Activated CD8-positive, alpha-beta memory T cell treated with anti-CD3 and anti-CD28 coated beads, Interleukin-2, amount 10 ng/mL, durations not matched to agents 7 days and 5 days (primary cell): ENCODE measurements around the gene PIGU. TPM values are rescaled to one million over a fixed set of nuclear protein-coding genes. Genes with fewer than 3 reads are reported as not detected.
A peak's percentile ranks its signal among the peaks of the same experiment; 100 is the strongest.

Experiments used
- ATAC-seq: fragments of 150-1000 bp; cut with Tn5 transposase; one replicate; pipeline ENCODE4 v1.10.0; 2021; ENCODE audit warnings: moderate library complexity
- CTCF ChIA-PET: fragments of 350-600 bp; sonication (Branson Sonifier 250); formaldehyde crosslinking; loops from one replicate; lab custom pipeline; 2021; ENCODE audit warnings: antibody characterized with exemption; lab: Charles Lee
- DNase-seq: peaks from one replicate; pipeline ENCODE4 v3.0.0-alpha.2; 2020
- H3K27ac Mint-ChIP-seq: one replicate; pipeline ENCODE4 v1.8.0; 2021; ENCODE audit warnings: mild to moderate bottlenecking, mixed read lengths
- H3K27me3 Mint-ChIP-seq: one replicate; pipeline ENCODE4 v1.8.0; 2021; ENCODE audit warnings: mixed read lengths
- H3K36me3 Mint-ChIP-seq: one replicate; pipeline ENCODE4 v1.8.0; 2021; ENCODE audit warnings: mild to moderate bottlenecking, mixed read lengths
- H3K4me1 Mint-ChIP-seq: one replicate; pipeline ENCODE4 v1.8.0; 2021; ENCODE audit warnings: mixed read lengths
- H3K4me3 Mint-ChIP-seq: one replicate; pipeline ENCODE4 v1.8.0; 2021; ENCODE audit warnings: mild to moderate bottlenecking, moderate library complexity, mixed read lengths
- H3K9me3 Mint-ChIP-seq: one replicate; pipeline ENCODE4 v1.8.0; 2022; ENCODE audit warnings: low read depth, mixed read lengths
- total RNA-seq, 2 experiments: library from RNA; stranded (reverse); gene quantifications; one replicate each; pipeline ENCODE4 v1.2.3, GENCODE V29; 2021

The PIGU gene
- total RNA-seq, 2 experiments from 2014 or later = 20.5 to 20.7 TPM

DNA sequence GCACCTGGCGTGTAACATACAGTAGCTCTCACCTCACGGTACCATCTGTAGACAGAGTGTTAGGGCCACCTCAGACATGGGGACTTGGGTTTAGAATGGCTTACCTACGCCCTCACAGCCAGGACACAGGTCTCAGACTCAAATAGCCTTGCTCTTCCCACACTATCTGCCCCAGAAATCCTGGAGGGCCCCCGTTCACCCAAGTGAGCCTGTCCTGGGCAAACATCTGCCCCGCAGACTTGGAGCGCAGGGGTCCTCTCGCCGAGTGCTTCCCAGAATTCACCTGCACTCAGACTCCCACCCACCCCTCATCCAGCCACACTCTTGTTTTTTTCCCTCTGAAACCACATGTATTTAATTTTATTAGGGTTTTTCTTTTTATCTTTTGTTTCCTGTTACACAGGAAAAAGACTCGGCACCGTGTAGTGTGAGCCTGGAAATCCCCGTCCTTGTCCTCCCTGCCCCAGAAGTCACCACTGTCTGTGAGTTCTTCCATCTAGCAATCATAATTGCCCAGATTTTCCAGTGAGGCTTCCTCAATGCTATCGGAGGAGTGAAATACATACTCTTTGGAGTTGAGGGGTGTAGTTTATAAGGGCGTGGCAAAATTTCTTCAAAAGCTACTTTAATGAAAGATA, 135.5 kb downstream of the PIGU start:
- Mint-ChIP-seq H3K4me3 (no peak overlapping the region), H3K27me3 (no peaks in the 10 kb centered on the region), H3K36me3 (peaks cover 15% of the 10 kb centered on the region), H3K9me3 (no peaks in the 10 kb centered on the region), H3K4me1 (peaks cover 9% of the 10 kb centered on the region), H3K27ac (peak overlapping the region; percentile 66)
- CTCF ChIA-PET = interaction anchor here (0.8 to 1.7 kb wide), 4 partner anchors 11 to 229 kb away, joined by 3 to 5 read pairs (median 4); no protein-coding TSS in a partner anchor
- no peak for ATAC-seq
- no peak for DNase-seq

DNA sequence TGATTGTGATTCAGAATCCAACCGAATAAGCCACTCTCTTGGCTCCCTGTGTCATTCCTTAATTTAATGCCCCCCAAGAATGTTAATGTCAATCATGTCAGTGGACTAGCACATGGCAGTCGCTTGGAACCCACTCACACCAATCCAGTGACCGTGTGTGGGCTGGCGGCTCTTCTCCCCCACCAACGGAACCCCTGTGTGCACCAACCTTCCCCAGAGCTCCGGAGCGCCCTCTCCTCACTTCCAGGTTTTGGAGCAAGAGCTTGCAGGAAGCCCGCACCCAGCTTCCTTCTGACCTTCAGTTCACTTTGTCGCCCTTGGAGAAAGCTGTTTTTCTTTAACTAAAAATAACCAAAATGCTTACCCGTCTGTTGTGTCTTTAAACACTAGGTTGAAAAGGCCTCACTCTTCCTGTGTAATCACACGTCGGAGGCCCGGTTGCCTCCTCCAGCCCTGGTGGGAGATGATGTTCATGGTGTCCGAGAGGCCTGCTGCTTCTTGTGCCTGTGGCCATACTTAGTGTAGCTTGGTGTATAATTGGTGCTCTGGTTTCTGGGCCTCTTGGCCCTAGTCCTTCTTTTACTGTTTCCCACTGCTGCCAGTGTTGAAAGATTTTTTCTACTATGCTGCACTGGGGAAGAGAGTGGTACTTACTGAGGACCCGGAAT, 136.2 kb downstream of the PIGU start:
- CTCF ChIA-PET = interaction anchor here (0.9 to 5.3 kb wide), 6 partner anchors 10 to 229 kb away, joined by 3 to 42 read pairs (median 4); no protein-coding TSS in a partner anchor
- H3K36me3 Mint-ChIP-seq = peaks cover 19% of the 10 kb centered on the region
- peaks cover 9% of the 10 kb centered on the region for H3K4me1 Mint-ChIP-seq
- peak overlapping the region; percentile 66 for H3K27ac Mint-ChIP-seq
- H3K4me3 Mint-ChIP-seq = no peak overlapping the region
- ATAC-seq (no peak), DNase-seq (no peak)
- H3K9me3 Mint-ChIP-seq = no peaks in the 10 kb centered on the region
- no peaks in the 10 kb centered on the region for H3K27me3 Mint-ChIP-seq

DNA sequence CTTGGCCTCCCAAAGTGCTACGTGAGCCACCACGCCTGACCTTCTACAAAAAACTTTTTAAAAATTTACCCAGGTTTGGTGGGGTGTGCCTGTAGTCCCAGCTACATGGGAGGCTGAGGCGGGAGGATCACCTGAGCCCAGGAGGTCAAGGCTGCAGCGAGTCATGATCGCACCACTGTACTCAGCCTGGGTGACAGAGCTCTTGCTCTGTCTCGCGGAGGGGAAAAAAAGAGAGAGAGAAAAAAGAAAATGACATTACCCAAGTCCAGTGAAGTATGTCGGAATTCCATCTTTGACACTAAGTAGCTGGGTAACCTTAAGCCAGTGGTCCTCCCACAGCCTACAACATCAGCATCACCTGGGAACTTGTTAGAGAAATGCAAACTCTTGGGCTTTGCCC, 137.1 kb downstream of the PIGU start:
- peaks cover 23% of the 10 kb centered on the region for H3K36me3 Mint-ChIP-seq
- H3K4me1 Mint-ChIP-seq = peaks cover 9% of the 10 kb centered on the region
- H3K27ac Mint-ChIP-seq = no peak overlapping the region
- ATAC-seq (no peak), DNase-seq (no peak)
- no peaks in the 10 kb centered on the region for H3K27me3 Mint-ChIP-seq
- CTCF ChIA-PET = interaction anchor here (0.6 to 5.3 kb wide), 7 partner anchors 9 to 253 kb away, joined by 3 to 42 read pairs (median 4); no protein-coding TSS in a partner anchor
- H3K4me3 Mint-ChIP-seq = no peak overlapping the region
- no peaks in the 10 kb centered on the region for H3K9me3 Mint-ChIP-seq

DNA sequence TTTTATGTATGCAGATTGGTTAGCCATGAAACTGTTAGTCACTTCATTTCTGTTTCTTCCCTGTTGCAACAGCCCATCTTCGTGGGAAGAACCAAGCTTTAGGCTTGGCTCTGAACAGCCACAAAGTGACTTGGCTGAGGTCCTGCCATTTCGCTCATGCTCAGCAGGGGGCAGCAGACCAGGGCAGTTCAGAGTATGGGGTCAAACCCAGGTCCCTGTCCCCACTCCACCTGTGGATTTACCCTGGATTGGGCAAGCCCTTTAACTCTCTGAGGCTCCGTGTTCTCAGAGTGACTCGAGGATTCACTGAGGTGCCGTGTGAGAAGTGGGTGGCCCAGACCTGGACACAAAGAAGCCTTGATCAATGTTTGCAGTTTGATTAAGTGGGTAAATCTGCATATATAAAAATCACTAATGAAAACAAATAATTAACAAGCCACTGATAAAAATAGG, 138.2 kb downstream of the PIGU start:
- CTCF ChIA-PET = interaction anchor here (0.7 to 5.3 kb wide), 17 partner anchors 8 to 231 kb away, joined by 3 to 42 read pairs (median 4); partner anchors contain the start of gene TP53INP2
- Mint-ChIP-seq H3K4me3 (no peak overlapping the region), H3K27me3 (no peaks in the 10 kb centered on the region), H3K27ac (no peak overlapping the region), H3K4me1 (peaks cover 9% of the 10 kb centered on the region), H3K36me3 (peaks cover 27% of the 10 kb centered on the region), H3K9me3 (no peaks in the 10 kb centered on the region)
- ATAC-seq (peak; percentile 42), DNase-seq (peak; percentile 65)

DNA sequence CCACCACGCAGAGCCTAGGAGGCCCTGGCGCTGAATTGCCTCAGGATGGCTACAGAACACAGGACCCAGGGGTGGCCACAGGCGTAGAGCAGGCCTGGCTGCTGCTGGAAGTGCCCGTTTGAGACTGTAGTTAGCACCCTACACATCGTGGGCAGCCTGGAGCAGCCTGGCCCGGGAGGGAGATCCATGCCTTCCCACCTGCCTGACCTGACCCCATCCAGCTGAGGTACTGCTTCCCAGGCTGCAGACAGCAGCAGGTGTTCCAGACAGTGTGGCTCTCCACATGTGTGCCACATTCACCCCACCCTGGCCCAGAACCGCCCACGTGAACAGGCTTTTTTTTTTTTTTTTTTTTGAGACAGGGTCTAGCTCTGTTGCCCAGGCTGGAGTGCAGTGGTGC, 139.2 kb downstream of the PIGU start:
- H3K27me3 Mint-ChIP-seq = no peaks in the 10 kb centered on the region
- CTCF ChIA-PET = interaction anchor here (1.1 to 5.3 kb wide), 11 partner anchors 21 to 232 kb away, joined by 3 to 42 read pairs (median 6); partner anchors contain the start of gene TP53INP2
- DNase-seq (no peak), ATAC-seq (no peak)
- peaks cover 27% of the 10 kb centered on the region for H3K36me3 Mint-ChIP-seq
- no peaks in the 10 kb centered on the region for H3K9me3 Mint-ChIP-seq
- H3K27ac Mint-ChIP-seq = no peak overlapping the region
- H3K4me3 Mint-ChIP-seq = no peak overlapping the region
- H3K4me1 Mint-ChIP-seq = peaks cover 9% of the 10 kb centered on the region

DNA sequence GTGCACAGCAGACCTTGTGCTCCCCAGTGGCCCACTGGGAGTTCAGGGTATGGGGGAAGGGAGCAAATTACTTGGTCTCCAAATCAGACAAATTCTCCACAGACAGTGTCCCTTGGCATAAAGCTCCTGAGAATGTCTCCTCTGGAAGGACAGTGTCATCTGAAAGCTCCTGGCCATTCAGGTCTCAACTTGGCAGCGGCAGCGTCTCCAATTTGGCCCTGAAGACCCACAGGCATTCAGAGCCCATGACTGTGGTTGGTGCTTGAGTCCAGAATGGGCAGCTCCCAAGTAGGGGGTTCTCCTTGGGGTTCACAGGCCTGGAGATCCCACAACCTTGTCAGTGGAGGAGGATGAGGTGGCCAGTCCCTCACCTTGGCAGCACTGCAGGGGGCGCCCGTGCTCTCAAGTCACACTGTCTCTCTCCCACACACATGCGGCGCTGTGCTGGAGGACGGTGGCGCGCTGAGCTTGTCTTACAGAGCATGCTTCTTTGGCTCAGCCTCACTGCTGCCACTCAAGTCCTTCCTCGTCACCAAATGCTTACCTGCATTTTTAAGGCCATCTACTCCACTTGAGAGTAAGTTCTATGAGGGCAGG, 140.0 kb downstream of the PIGU start:
- ATAC-seq (peak; percentile 41), DNase-seq (peak; percentile 54)
- Mint-ChIP-seq H3K27ac (peak overlapping the region; percentile 11), H3K27me3 (no peaks in the 10 kb centered on the region), H3K4me3 (no peak overlapping the region), H3K9me3 (no peaks in the 10 kb centered on the region), H3K36me3 (peaks cover 27% of the 10 kb centered on the region), H3K4me1 (peaks cover 9% of the 10 kb centered on the region)
- CTCF ChIA-PET = interaction anchor here (0.6 to 5.3 kb wide), 8 partner anchors 20 to 233 kb away, joined by 3 to 42 read pairs (median 3); no protein-coding TSS in a partner anchor

DNA sequence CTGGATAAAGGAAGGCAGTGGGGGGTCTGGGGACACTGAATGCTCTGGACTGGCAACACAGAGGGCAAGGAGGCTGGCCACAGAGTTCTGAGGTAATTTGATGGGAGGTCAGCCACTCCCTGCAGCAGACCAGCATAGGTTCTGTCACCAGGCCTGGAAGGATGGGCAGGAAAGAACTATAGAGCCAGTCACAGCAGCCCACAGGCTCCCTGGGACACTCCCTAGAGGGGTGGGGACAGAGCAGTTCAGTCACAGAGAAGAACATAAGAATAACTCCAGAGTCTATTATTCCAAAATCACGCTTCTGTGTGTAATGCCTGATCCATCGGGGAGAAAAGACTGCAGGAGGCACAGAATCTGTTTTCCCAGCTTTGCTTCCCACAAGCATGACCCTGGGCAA, 141.0 kb downstream of the PIGU start:
- Mint-ChIP-seq H3K27me3 (no peaks in the 10 kb centered on the region), H3K4me3 (no peak overlapping the region), H3K27ac (no peak overlapping the region), H3K4me1 (peaks cover under 1% of the 10 kb centered on the region), H3K9me3 (no peaks in the 10 kb centered on the region), H3K36me3 (peaks cover 23% of the 10 kb centered on the region)
- CTCF ChIA-PET = interaction anchor here (0.7 to 5.3 kb wide), 3 partner anchors 171 to 234 kb away, joined by 4 to 42 read pairs (median 8); no protein-coding TSS in a partner anchor
- DNase-seq = no peak
- ATAC-seq = no peak

DNA sequence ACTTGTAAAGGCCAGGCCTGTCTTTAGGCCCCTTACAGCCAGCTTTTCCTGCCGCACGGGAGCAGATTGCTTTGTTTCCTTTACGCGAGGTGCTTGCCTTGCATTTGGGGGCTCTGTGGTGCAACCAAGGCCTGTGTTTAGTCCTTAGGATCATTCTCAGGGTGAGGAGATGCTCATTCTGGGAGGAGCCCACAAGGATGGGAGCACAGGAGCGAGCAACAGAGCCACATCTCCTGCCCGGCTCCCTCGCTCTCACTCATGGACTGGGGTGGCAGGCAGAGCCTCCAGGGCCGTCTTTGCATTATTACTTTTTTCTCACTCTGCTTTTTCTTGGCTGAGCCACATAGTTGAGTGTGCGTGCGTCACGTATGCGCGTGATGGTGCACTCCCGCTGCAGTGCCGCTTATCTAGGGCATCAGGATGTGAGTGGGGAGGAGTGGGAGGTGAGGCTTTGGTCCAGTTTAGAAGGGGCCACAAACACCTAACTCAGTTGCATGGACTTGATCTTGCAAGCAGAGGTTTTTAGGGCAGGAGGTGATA, 141.5 kb downstream of the PIGU start:
- Mint-ChIP-seq H3K4me1 (no peaks in the 10 kb centered on the region), H3K9me3 (no peaks in the 10 kb centered on the region), H3K36me3 (peaks cover 20% of the 10 kb centered on the region), H3K27ac (no peak overlapping the region), H3K27me3 (no peaks in the 10 kb centered on the region), H3K4me3 (no peak overlapping the region)
- DNase-seq = no peak
- no peak for ATAC-seq
- CTCF ChIA-PET = interaction anchor here (0.7 to 2.2 kb wide), 2 partner anchors 223 to 235 kb away, joined by 4 to 8 read pairs; no protein-coding TSS in a partner anchor

DNA sequence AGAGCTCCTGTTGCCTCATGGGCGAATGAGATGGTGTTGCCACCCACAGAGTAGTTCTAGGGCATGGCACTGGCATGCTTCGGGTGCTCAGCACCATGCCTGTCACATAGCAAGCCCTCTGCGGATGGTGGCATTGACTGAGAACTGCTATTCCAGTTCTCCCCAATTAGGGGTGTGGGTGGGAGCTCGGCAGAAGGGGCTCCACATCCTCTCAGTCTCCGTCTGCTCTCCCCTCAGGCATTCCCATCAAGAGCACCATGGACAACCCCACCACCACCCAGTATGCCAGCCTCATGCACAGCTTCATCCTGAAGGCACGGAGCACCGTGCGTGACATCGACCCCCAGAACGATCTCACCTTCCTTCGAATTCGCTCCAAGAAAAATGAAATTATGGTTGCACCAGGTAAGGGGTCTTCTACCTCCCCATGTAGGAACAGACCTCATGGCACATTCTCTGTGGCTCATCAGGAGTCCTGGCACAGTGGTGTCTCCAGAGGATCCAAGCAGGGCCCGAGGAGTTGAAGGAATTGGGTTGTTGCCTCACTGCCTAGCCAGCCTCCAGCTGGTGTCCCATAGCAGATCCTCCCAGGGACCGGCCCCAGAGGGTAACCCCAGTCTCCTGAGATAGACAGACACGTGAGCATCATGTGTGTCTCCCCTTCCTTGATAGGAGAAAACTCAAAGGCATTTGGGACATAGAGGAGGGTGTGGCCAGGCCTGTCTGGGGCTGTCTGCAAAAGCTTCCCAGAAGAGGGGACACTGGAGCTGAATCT, 142.3 kb downstream of the PIGU start:
- Mint-ChIP-seq H3K9me3 (no peaks in the 10 kb centered on the region), H3K27ac (no peak overlapping the region), H3K4me3 (no peak overlapping the region), H3K27me3 (no peaks in the 10 kb centered on the region), H3K36me3 (peaks cover 18% of the 10 kb centered on the region), H3K4me1 (no peaks in the 10 kb centered on the region)
- CTCF ChIA-PET = interaction anchor here (1.2 kb wide), 1 partner anchor 222 kb away, joined by 5 read pairs; no protein-coding TSS in a partner anchor
- DNase-seq (no peak), ATAC-seq (no peak)

DNA sequence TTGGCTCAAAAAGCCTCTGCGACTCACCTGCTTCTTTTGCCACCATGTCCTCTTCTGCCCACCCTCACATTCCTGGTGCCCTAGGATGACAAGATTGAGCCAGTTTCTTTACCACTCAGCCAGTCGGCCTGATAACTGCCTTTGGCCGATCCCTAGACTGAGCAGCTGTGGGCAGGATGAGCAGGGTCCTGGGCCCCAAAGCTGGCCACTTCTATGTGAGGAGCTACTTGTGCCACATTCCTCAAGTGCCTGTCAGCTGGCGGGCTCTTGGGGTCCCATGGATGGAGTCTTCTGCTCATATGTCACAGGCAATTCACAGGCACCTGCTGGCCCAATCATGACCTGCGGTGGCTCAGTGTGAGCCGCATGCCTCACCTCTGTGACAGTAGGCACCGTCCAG, 144.1 kb downstream of the PIGU start:
- Mint-ChIP-seq H3K4me1 (no peaks in the 10 kb centered on the region), H3K27ac (no peak overlapping the region), H3K9me3 (no peaks in the 10 kb centered on the region), H3K36me3 (peaks cover 19% of the 10 kb centered on the region), H3K4me3 (no peak overlapping the region), H3K27me3 (no peaks in the 10 kb centered on the region)
- no peak for DNase-seq
- CTCF ChIA-PET = interaction anchor here (1.2 to 2.6 kb wide), 2 partner anchors 16 to 220 kb away, joined by 3 to 6 read pairs; no protein-coding TSS in a partner anchor
- ATAC-seq = no peak

DNA sequence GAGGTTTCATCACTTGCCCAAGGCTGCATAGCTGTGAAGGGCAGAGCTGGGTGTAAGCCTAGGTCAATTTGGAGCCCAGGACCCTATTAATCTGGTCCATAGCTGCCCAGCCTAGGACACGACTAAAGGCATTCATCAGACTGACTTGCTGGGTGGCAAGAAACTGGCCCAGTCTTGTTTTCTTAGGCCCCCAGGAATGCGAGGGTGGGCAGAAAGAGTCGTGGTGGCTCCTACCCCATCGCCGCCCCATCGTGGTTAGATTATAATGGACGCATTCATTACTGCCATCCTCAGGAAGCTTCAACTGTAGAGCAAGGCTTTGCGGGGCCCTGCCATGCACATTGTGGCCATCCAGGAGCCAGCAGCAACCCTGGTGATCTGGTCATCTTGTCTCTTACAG, 144.6 kb downstream of the PIGU start:
- no peak overlapping the region for H3K27ac Mint-ChIP-seq

DNA sequence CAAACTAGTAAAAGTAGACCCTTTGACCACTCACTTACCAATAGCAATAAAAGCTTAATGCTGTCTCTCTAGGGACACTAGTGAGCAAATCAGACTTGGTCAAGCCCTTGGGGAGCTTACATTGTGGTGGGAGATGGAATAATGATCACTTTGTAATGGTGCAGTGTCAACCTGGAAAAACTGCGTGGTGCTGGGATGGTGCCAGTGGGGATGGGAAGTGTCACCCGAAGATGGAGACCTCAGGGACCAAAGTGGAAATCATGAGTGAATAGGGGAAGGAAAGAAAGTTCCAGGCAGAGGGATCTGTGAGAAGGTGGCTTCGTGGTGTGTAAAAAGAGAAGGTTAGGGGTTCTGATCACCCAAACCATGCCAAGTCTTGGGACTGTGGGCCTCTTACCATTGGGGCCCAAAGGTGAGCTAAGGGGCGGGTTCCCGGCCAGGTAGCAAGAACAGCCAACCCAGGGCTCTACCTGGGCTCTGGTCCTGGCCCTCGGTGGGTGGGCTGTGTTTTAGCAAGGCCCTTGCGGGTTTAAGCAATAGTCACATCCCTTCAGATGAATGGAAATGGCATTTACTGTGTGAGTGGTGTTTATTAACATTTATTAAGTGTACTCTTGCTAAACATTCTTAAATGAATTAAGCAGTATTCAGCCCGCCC, 145.2 kb downstream of the PIGU start:
- Mint-ChIP-seq H3K36me3 (peaks cover 18% of the 10 kb centered on the region), H3K4me3 (no peak overlapping the region), H3K4me1 (no peaks in the 10 kb centered on the region), H3K27ac (no peak overlapping the region), H3K9me3 (no peaks in the 10 kb centered on the region), H3K27me3 (no peaks in the 10 kb centered on the region)
- DNase-seq (no peak), ATAC-seq (no peak)
- CTCF ChIA-PET = interaction anchor here (0.6 to 2.6 kb wide), 3 partner anchors 15 to 219 kb away, joined by 3 to 6 read pairs (median 3); no protein-coding TSS in a partner anchor

More for the DNA sequence above, 144.6 kb downstream of the PIGU start:
- no peak for DNase-seq
- Mint-ChIP-seq H3K4me3 (no peak overlapping the region), H3K4me1 (no peaks in the 10 kb centered on the region), H3K36me3 (peaks cover 18% of the 10 kb centered on the region), H3K9me3 (no peaks in the 10 kb centered on the region), H3K27me3 (no peaks in the 10 kb centered on the region)
- ATAC-seq = no peak
- CTCF ChIA-PET = interaction anchor here (1.2 to 2.6 kb wide), 2 partner anchors 16 to 220 kb away, joined by 3 to 6 read pairs; no protein-coding TSS in a partner anchor
